GM15510 (cell line): ENCODE results near the gene CNFN.

Experiments
- POLR2A ChIP-seq: IDR thresholded peaks from 3 replicates; pipeline ENCODE4 v1.6.1; 2011; ENCODE audit warnings: borderline replicate concordance; ENCODE audit not compliant: insufficient read length; ENCODE audit errors: extremely low read depth

Gene CNFN

GRCh38 chr19:42397263-42398166 is 7.4 kb upstream of the CNFN start:
- no peak for TF ChIP-seq POLR2A

DNA sequence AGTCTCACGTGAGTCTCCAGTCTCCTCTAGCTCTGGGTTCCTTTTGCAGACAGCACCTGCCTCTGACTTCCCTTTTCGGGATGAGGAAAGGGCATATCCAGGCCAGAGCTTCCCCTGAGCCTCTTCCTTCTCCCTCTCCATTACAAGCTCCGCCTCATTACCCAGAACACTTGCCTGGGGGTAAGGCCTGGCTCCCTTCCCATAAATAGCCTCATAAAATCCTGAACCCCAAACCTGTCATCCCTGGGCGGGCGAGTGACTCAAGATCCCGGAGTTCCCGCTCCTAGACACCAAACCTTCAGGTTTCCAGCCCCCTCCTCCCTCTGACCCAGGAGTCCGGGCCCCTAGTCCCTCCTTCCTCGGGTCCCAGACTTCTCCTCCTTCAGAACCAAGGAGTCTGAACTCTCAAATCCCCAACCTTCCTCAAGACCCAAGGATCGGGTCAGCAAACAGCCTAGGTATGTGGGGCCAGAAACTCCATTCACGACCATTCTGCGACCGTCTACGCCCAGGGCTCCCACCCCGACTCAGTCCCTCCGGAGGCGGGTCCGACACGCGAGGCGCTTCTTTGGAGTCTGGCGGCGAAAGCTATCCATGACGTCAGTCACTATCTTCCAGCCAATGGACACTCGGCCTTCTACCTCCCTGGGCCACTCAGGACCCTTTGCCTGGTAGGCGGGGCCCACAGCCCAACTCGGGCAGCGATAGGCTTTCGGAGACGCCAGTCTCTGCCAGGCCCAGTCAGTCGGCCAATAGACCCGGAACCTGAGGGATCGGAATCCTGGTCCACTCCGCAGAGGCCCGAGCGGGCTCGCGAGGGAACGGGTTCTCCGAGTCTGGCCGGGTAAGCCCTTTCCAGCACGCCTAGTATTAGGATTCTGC is 6.5 kb upstream of the CNFN start:
- peak; percentile 87 for TF ChIP-seq POLR2A

DNA sequence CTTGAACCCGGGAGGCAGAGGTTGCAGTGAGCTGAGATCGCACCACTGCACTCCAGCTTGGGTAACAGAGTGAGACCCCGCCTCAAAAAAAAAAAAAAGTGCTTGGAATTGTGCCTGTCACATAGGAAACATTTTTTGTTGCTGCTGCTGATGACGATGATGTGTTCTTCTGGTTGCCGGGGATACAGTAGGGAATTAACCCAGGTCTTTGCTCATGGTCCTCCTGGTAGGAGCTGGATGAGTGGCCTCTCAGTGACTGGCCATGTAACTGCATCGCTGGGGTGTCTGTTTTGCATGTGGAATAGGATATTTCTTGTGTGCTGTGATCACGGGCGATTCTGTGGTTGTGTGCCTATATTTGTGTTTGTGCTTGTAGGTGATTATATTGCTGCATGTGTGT is 4.7 kb upstream of the CNFN start:
- TF ChIP-seq POLR2A = no peak

GRCh38 chr19:42392165-42392564 is 2.1 kb upstream of the CNFN start:
- no peak for TF ChIP-seq POLR2A

GRCh38 chr19:42388851-42389489 is 1.1 kb downstream of the CNFN start:
- no peak for TF ChIP-seq POLR2A

DNA sequence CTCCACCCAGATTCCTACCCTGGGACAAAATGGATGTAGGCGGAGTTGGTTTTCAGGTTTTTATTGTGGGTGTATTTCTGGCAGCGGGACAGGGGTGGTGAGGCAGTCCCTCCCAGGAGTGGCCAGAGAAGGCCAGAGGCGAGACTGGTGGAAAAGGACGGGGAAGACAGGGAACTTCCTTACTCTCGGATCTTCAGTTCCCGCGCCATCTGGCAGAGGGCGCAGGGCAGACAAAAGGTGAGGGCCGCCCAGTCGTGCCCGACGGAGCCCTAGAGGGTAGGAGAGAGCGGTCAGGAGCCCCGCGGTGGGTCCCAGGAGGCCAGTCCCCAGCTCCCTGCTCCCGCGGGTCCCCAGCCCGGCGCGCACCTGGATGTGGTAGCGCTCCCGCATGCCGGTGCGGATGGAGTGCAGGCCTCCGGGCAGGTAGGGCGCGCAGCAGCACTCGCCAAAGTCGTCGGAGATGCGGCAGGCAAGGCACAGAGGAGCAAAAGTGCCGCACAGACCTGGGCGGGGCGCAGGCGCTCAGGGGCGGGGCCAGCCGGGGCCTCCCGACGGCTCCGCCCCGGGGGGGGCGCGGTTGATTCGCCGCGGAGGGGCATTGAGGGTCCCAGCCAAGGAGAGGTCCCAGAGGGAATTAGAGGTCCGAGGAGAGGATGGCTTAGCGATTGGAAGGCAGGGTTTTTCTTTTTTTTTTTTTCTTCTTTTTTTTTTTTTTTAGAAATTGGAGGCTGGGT is 3.0 kb downstream of the CNFN start:
- no peak for TF ChIP-seq POLR2A

GRCh38 chr19:42380155-42380554 is 9.9 kb downstream of the CNFN start:
- no peak for TF ChIP-seq POLR2A

- TF ChIP-seq POLR2A = no peak
Measured at GRCh38 chr19:42378225-42379215, 11.6 kb downstream of the CNFN start.

- TF ChIP-seq POLR2A = no peak
Measured at GRCh38 chr19:42376177-42376555, 13.9 kb downstream of the CNFN start.

DNA sequence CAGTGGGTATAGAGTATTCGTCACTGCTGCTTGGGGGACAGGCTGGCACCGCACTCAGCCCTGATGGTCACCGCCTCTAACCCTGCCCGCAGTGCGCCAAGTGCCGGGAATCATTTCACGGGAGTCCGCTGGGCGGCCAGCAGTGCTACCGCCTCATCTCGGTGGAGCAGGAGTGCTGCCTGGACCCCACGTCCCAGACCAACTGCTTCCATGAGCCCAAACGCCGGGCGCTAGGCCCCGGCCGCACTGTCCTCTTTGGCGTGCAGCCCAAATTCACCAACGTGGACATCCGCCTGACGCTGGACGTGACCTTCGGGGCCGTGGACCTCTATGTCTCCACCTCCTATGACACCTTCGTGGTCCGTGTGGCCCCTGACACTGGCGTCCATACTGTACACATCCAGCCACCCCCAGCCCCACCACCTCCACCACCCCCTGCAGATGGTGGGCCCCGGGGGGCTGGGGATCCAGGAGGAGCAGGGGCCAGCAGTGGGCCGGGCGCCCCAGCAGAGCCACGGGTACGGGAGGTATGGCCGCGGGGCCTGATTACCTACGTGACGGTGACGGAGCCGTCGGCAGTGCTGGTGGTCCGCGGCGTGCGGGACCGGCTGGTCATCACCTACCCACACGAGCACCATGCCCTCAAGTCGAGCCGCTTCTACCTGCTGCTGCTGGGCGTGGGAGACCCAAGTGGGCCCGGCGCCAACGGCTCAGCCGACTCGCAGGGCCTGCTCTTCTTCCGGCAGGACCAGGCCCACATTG is 14.5 kb downstream of the CNFN start:
- no peak for TF ChIP-seq POLR2A

DNA sequence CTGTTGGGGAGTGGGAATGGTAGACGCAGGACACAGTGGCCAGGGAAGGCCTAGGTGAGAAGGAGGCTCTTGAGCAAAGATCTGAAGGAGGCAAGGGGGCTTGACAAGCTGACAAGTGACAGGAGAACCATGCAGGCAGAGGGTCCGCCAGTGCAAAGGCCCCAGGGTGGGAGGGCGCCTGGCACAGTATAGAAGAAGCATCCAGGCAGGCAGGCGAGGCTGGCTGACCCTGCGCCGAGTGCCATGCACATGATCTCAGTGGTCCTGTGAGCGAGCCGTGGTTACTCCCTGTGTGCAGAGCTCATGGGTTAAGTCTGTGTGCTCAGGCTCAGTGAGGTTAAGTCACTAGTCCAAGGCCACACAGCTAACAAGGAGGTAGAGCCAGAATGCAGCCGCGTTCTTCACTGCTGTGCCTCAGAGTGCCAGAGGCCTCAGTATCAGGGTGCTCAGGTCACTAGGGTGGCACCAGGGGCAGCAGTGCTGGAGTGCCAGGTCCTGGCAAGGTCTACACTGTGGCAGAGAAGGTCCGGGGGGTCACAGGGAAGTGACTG is 15.2 kb downstream of the CNFN start:
- no peak for TF ChIP-seq POLR2A

DNA sequence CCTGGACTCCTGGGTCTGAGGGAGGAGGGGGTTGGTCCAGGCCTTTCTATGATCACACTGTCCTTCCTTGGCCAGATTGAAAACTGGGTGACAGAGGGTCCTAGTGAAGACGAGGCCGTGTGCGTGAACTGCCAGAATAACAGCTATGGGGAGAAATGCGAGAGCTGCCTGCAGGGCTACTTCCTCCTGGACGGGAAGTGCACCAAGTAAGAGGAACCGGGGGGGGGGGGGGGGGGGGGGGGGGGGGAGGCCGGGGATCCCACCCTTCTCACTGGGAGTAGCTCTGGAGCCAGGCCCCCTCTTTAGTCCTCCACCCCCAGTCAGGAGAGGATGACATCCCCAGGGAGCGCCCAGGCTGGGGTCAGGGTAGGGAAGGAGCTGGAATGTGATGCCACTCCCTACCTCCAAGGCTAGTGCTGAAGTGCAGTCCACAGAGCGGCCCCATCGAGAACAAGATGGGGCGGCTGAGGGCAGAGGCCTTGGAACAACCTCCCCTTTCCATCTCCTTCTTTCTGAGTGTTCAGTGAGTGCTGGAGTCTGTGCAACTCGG is 19.4 kb downstream of the CNFN start:
- TF ChIP-seq POLR2A = no peak
